Suprapubic skin (tissue), 4 donors: ENCODE results near the gene DSG3.

Source experiments
- CTCF ChIP-seq, 2 donors: fragments of 200-600 bp in 1 of 2; fragments of 450-650 bp in 1 of 2; sonication (generic) in 1 of 2; IDR thresholded peaks; one replicate each; pipeline ENCODE4 v1.5.1; 2016 to 2019; ENCODE audit warnings: antibody characterized with exemption in 2 of 2, mild to moderate bottlenecking in 1 of 2, moderate library complexity in 1 of 2
- EP300 ChIP-seq: sonication (generic); formaldehyde crosslinking; IDR thresholded peaks from one replicate; pipeline ENCODE4 v1.6.1; 2017; ENCODE audit warnings: antibody characterized with exemption
- POLR2A ChIP-seq, 2 donors: fragments of 450-650 bp; IDR thresholded peaks; one replicate each; pipeline ENCODE4 v1.6.1; 2017; ENCODE audit warnings: antibody characterized with exemption in 2 of 2, mild to moderate bottlenecking in 2 of 2, moderate library complexity in 2 of 2
- POLR2AphosphoS5 ChIP-seq, 3 donors: sonication (generic); formaldehyde crosslinking; IDR thresholded peaks; one replicate each; pipeline ENCODE4 v1.6.1; 2017; ENCODE audit warnings: antibody characterized with exemption in 3 of 3

- TF ChIP-seq CTCF (IDR thresholded peaks at IDR 0.05) (no peak), POLR2A (IDR thresholded peaks at IDR 0.05) (no peak), EP300 (no peak), POLR2AphosphoS5 (IDR thresholded peaks at IDR 0.05) (no peak)
Observed at GRCh38 chr18:31505156-31505555, 57.6 kb downstream of the DSG3 start.
